Measurements from ENCODE around the gene CDKAL1.

GRCh38 chr6:20840675-20841074, 306.4 kb downstream of the CDKAL1 start:
- TF ChIP-seq CTCF (IDR thresholded peaks at IDR 0.05; ENCODE audit: low read length) = no peak
- no peak for TF ChIP-seq EZH2 (optimal IDR thresholded peaks at IDR 0.05; ENCODE audit: low read depth, low read length)
